ENCODE results near the gene NTN4.

Gene NTN4

GRCh38 chr12:95796225-95796981, 5.8 kb upstream of the NTN4 start:
- H4K20me1 ChIP-seq (ENCODE audit: insufficient read depth, low read length), result no peaks in the 10 kb centered on the region
- no peaks in the 10 kb centered on the region for H3K36me3 ChIP-seq (ENCODE audit: insufficient read depth, low read length)
- H3F3A ChIP-seq (ENCODE audit: insufficient read depth, low read length), result no peaks in the 10 kb centered on the region
- no peak overlapping the region for H3K9ac ChIP-seq (ENCODE audit: low read length)
- H3K9me2 ChIP-seq (ENCODE audit: low read depth, low read length), result no peaks in the 10 kb centered on the region
- TF ChIP-seq EZH2 (IDR thresholded peaks at IDR 0.05; ENCODE audit: borderline replicate concordance, low read length), result no peak
- H3K27ac ChIP-seq (ENCODE audit: low read depth, low read length, poor library complexity, severe bottlenecking), result no peak overlapping the region
- H3K4me3 ChIP-seq (ENCODE audit: low read depth, low read length, poor library complexity, severe bottlenecking), result no peak overlapping the region
- H3K4me2 ChIP-seq (ENCODE audit: low read length), result no peak overlapping the region
- H3K27me3 ChIP-seq (ENCODE audit: insufficient read depth, low read length), result 0 out of 2 replicates have a peak, but pooled peaks cover 4% of the 10 kb centered on the region
- no peak overlapping the region for H2AFZ ChIP-seq (ENCODE audit: low read length)
- H3K9me3 ChIP-seq (ENCODE audit: low read length), result no peaks in the 10 kb centered on the region
- H3K79me2 ChIP-seq (ENCODE audit: insufficient read depth, low read length), result no peaks in the 10 kb centered on the region
- H3K4me1 ChIP-seq (ENCODE audit: insufficient read depth, low read length, severe bottlenecking), result no peaks in the 10 kb centered on the region

GRCh38 chr12:95790917-95791849, 619 bp upstream of the NTN4 start:
- Histone ChIP-seq H3K27ac (ENCODE audit: low read depth, low read length, poor library complexity, severe bottlenecking) (no peak overlapping the region), H3K4me2 (ENCODE audit: low read length) (no peak overlapping the region), H3K9ac (ENCODE audit: low read length) (no peak overlapping the region), H3K4me3 (ENCODE audit: low read depth, low read length, poor library complexity, severe bottlenecking) (no peak overlapping the region), H3K9me3 (ENCODE audit: low read length) (no peaks in the 10 kb centered on the region), H3K4me1 (ENCODE audit: insufficient read depth, low read length, severe bottlenecking) (no peaks in the 10 kb centered on the region), H3K36me3 (ENCODE audit: insufficient read depth, low read length) (no peaks in the 10 kb centered on the region), H3K27me3 (ENCODE audit: insufficient read depth, low read length) (peaks cover 9% of the 10 kb centered on the region; the same call in 1 of the 2 replicates), H4K20me1 (ENCODE audit: insufficient read depth, low read length) (no peaks in the 10 kb centered on the region), H3F3A (ENCODE audit: insufficient read depth, low read length) (no peaks in the 10 kb centered on the region), H2AFZ (ENCODE audit: low read length) (no peak overlapping the region), H3K79me2 (ENCODE audit: insufficient read depth, low read length) (no peaks in the 10 kb centered on the region), H3K9me2 (ENCODE audit: low read depth, low read length) (no peaks in the 10 kb centered on the region)
- TF ChIP-seq CTCF (IDR thresholded peaks at IDR 0.05; ENCODE audit: low read length) (no peak), EZH2 (IDR thresholded peaks at IDR 0.05; ENCODE audit: borderline replicate concordance, low read length) (no peak)

- no peaks in the 10 kb centered on the region for H3K9me3 ChIP-seq (ENCODE audit: low read length)
- H3K9me2 ChIP-seq (ENCODE audit: low read depth, low read length), result no peaks in the 10 kb centered on the region
- peaks cover 9% of the 10 kb centered on the region; the same call in 1 of the 2 replicates for H3K27me3 ChIP-seq (ENCODE audit: insufficient read depth, low read length)
- no peak overlapping the region for H3K4me3 ChIP-seq (ENCODE audit: low read depth, low read length, poor library complexity, severe bottlenecking)
- H3K27ac ChIP-seq (ENCODE audit: low read depth, low read length, poor library complexity, severe bottlenecking), result no peak overlapping the region
- H3K79me2 ChIP-seq (ENCODE audit: insufficient read depth, low read length), result no peaks in the 10 kb centered on the region
- no peak for TF ChIP-seq EZH2 (IDR thresholded peaks at IDR 0.05; ENCODE audit: borderline replicate concordance, low read length)
- no peak for TF ChIP-seq CTCF (IDR thresholded peaks at IDR 0.05; ENCODE audit: low read length)
- no peaks in the 10 kb centered on the region for H3K4me1 ChIP-seq (ENCODE audit: insufficient read depth, low read length, severe bottlenecking)
- no peaks in the 10 kb centered on the region for H4K20me1 ChIP-seq (ENCODE audit: insufficient read depth, low read length)
- no peaks in the 10 kb centered on the region for H3F3A ChIP-seq (ENCODE audit: insufficient read depth, low read length)
- H3K9ac ChIP-seq (ENCODE audit: low read length), result no peak overlapping the region
- no peaks in the 10 kb centered on the region for H3K36me3 ChIP-seq (ENCODE audit: insufficient read depth, low read length)
- no peak overlapping the region for H2AFZ ChIP-seq (ENCODE audit: low read length)
- H3K4me2 ChIP-seq (ENCODE audit: low read length), result no peak overlapping the region
These were observed 1.2 kb downstream of the NTN4 start for GRCh38 chr12:95789126-95790032.

Data from OCI-LY1 (cell line).